Uterus (tissue), 2 donors: Measurements from ENCODE around the gene PCSK9.

Source experiments
- CTCF ChIP-seq, 4 experiments: fragments of 200-600 bp in 2 of 4; fragments of 450-650 bp in 2 of 4; sonication (generic) in 2 of 4; IDR thresholded peaks; one replicate each; pipeline ENCODE4 v1.5.1; 2016 to 2019; ENCODE audit warnings: antibody characterized with exemption in 4 of 4, mild to moderate bottlenecking in 2 of 4, moderate library complexity in 1 of 4
- POLR2A ChIP-seq, 2 donors: fragments of 450-650 bp; IDR thresholded peaks; one replicate each; pipeline ENCODE4 v1.6.1; 2016; ENCODE audit warnings: antibody characterized with exemption in 2 of 2, mild to moderate bottlenecking in 1 of 2, moderate library complexity in 1 of 2

GRCh38 chr1:55068638-55069037, 29.3 kb downstream of the PCSK9 start:
- TF ChIP-seq CTCF (IDR thresholded peaks at IDR 0.05) (no peak), POLR2A (IDR thresholded peaks at IDR 0.05) (no peak)
